Activated T-cell treated with anti-CD3 and anti-CD28 coated beads for 1 hour (primary cell): ENCODE results near the gene GNA12.

Experiments used
- DNase-seq: peaks from one replicate; pipeline ENCODE4 v3.0.0-alpha.2; 2020; ENCODE audit warnings: low read depth

GNA12 gene

GRCh38 chr7:2777898-2778535, 66.1 kb downstream of the GNA12 start:
- no peak for DNase-seq

GRCh38 chr7:2776401-2776800, 67.7 kb downstream of the GNA12 start:
- DNase-seq: no peak

GRCh38 chr7:2775785-2776184, 68.3 kb downstream of the GNA12 start:
- DNase-seq: no peak

- no peak for DNase-seq
Observed at GRCh38 chr7:2775376-2775775, 68.7 kb downstream of the GNA12 start.

GRCh38 chr7:2774935-2775334, 69.2 kb downstream of the GNA12 start:
- DNase-seq: no peak

GRCh38 chr7:2774280-2774679, 69.8 kb downstream of the GNA12 start:
- DNase-seq: no peak

- DNase-seq: no peak
Observed at GRCh38 chr7:2773608-2774007, 70.5 kb downstream of the GNA12 start.

- no peak for DNase-seq
Observed at GRCh38 chr7:2771274-2771731, 72.8 kb downstream of the GNA12 start.

- no peak for DNase-seq
Observed at GRCh38 chr7:2764621-2765020, 79.5 kb downstream of the GNA12 start.

GRCh38 chr7:2763597-2763996, 80.5 kb downstream of the GNA12 start:
- no peak for DNase-seq

- no peak for DNase-seq
Observed at GRCh38 chr7:2761801-2762497, 82.2 kb downstream of the GNA12 start.

- no peak for DNase-seq
Observed at GRCh38 chr7:2761131-2761624, 82.9 kb downstream of the GNA12 start.

GRCh38 chr7:2760098-2760889, 83.8 kb downstream of the GNA12 start:
- DNase-seq: no peak

- DNase-seq: no peak
Observed at GRCh38 chr7:2759736-2760097, 84.4 kb downstream of the GNA12 start.

GRCh38 chr7:2758673-2759616, 85.2 kb downstream of the GNA12 start:
- DNase-seq: no peak

GRCh38 chr7:2757904-2758672, 86.0 kb downstream of the GNA12 start:
- no peak for DNase-seq

- DNase-seq: no peak
Observed at GRCh38 chr7:2757361-2757903, 86.7 kb downstream of the GNA12 start.

GRCh38 chr7:2755531-2755930, 88.6 kb downstream of the GNA12 start:
- no peak for DNase-seq

- DNase-seq: no peak
Observed at GRCh38 chr7:2754912-2755311, 89.2 kb downstream of the GNA12 start.

GRCh38 chr7:2754086-2754485, 90.0 kb downstream of the GNA12 start:
- no peak for DNase-seq

- no peak for DNase-seq
Observed at GRCh38 chr7:2753148-2753547, 91.0 kb downstream of the GNA12 start.
